Measurements from ENCODE around the gene GSK3B.

- TF ChIP-seq CTCF (IDR thresholded peaks at IDR 0.05), result no peak
- TF ChIP-seq POLR2A (IDR thresholded peaks at IDR 0.05), result no peak
Observed at GRCh38 chr3:120021523-120021922, 72.7 kb downstream of the GSK3B start.
